HG03025 (cell line): Measurements from ENCODE around the gene CLEC4F.

Experiments
- ATAC-seq: cut with Tn5 transposase; IDR thresholded peaks from one replicate; pipeline ENCODE4 v1.9.1; 2021; ENCODE audit warnings: mild to moderate bottlenecking, moderate library complexity; ENCODE audit not compliant: unreplicated experiment, low FRiP score

The CLEC4F gene

GRCh38 chr2:70790136-70790828 is 30.1 kb downstream of the CLEC4F start, which contains the start of gene FIGLA:
Gene FIGLA (minus strand): TSS chr2:70790643. CDS start chr2:70790638, 5 bp downstream.
- ATAC-seq: no peak

DNA sequence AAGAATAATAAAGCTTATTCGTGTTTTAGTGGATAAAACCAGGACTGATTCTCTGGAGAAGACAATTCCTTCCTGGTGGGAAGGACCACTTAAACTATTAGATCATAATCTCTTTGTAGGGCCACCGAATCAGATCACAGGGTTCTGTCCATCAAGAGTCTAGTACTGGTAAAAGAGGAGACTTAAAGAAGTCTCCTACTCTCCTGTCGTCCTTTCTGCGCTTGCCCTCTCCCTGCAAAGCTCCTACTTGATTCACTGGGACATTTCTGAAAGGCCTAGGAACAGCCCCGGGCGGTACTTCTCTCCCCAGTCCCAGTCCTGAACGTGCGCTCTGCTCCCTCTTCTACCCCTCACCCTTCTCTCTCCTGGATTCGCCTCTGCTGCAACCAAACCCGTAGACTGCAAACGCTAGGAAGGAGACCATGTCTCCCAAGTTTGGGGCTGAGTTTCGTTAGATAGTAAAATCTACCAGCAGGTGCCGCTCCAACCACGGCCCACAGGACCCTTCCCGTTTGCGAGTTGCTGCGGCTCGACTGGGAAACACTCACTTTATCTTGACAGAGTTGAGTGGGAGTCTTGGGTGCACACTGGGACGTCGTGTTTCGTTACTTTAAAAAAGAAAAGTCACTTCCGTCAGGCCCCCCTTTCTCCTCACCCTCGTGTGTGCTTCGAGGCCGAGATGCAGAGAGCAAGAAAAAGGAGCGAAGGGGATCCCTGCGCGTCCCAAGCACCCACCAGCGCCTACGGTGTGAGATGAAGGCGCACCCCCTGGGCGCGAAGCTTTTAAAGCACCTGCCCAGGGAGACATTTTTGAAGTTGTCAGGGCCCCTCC is 30.9 kb downstream of the CLEC4F start:
- no peak for ATAC-seq

- ATAC-seq: no peak
Observed at GRCh38 chr2:70785137-70785911, 35.1 kb downstream of the CLEC4F start.

DNA sequence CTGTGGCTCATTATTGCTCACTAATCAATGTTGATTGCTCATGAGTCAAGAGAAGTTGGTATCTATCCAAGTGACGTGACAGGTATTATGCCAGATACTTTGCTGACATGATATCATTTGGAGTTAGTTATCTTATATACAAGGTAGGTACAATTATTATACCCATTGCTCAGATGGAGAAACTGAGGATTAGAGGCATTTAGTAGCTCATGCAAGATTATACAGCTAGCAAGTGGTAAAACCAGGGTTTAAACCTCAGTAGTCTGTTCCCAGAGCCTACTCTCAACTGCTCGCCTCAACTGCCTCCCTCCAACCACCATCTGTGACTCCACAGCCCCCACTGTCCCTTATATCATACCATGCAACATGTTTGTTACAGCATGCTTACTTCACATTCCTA is 36.1 kb downstream of the CLEC4F start:
- ATAC-seq: no peak

DNA sequence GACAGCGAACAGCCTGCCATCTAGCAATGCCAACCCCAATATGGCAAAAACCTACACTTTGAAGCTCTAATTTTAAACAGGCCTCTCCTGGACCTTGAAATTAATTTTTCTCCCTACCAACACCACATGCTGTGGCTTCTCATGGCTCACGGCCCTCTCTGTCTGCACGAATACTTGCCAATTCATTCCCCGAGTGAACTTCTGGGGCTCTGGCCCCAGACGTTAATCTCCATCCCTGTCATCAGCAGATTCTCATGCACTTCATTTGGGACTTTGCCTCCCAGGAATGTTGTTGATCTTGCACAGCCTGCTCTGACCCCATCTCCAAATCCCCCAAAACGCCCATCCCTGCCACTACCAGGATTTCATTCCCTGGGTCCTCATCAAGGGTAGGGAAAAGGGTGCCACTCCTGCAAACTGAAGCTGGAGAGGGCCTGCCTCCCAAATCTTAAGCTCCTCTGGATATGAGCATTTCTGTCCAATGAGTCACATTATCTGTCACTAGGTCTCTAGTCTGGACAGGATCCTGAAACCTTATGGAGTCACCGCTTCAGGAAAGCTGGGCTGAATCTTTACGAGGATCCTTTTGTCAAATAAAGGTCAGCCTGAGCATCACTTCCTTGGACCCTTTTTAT is 40.4 kb downstream of the CLEC4F start:
- no peak for ATAC-seq

DNA sequence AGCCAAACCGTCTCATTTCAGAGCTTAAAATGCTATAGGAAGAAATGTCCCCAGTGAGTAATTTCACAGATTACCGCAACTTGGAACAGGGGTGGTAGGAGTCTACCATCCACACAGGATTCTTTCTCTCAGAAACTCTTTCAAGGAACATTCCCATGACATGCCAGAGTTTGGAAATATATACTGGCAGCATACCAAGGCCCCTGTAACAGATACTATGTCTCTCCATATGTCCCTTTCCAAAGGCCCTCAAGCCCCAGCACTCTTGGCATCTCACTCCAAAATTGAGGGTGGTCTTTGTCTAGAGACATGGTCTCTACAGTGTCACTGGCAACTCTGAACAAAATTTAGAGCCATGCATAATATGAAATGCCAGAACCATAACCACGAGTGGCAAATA is 40.9 kb downstream of the CLEC4F start:
- ATAC-seq: no peak

- ATAC-seq: no peak
Observed at GRCh38 chr2:70778676-70779075, 41.7 kb downstream of the CLEC4F start.

- no peak for ATAC-seq
Observed at GRCh38 chr2:70777450-70777849, 42.9 kb downstream of the CLEC4F start.

- no peak for ATAC-seq
Observed at GRCh38 chr2:70776266-70776665, 44.1 kb downstream of the CLEC4F start.

DNA sequence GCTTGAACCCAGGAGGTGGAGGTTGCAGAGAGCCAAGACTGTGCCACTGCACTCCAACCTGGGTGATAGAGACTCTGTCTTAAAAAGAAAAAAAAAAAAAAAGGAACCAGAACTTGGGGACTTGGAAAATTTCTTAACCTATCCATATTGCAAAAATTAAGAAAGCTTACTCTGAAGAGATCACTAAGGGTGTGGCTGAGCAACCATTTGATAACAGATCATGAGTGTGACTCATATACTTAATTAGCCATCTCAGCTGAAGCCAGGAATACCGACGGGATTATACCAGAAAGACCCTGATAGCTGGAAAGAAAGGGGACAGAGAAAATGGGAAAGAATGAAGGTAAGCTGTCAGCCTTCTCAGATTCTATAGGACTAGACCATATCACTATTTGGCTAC is 45.3 kb downstream of the CLEC4F start:
- no peak for ATAC-seq

DNA sequence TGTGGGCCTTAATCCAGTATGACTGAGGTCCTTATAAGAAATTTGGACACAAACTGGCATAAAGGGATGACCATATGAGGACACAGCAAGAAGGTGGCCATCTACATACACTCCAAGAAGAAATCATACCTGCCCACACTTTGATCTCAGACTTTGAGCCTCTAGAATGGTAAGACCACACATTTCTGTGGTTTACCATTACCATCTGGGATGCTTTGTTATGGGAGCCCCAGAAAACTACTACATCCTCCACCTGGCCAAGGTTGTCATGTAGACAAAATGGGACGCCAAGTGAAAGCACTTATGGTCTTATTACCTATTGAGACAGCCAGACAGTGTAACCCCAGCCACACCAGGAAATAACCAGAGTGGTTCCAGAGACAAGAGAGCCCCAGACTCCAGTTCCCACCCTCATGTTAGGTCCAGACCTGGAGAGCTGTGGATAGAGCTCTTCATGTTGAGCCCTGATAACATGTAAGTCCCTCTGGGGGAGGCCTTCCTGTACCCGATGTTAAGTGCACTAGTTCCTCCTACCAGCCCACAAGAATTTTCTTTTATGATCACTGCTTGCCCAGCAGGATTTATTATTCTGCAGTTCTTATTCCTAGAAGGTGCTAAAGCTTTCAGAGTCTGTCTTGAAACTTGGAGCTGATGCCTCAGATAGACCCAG is 47.8 kb downstream of the CLEC4F start:
- no peak for ATAC-seq

DNA sequence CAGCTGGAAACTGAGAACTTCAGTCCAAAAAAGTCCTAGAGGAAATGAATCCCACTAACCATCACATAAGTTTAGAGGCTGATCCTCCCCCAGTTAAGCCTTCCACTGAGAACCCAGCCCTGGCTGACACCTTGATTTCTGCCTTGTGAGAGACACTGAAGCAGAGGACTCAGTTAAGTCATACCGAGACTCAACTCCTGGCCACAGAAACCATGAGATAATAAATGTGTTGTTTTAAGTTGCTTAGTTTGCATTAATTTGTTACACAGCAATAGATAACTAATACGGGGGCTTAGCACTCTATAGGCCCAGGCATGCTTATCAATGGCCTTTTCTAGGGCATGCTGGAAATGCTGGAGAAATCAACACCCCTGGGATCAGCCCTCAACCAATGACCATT is 49.0 kb downstream of the CLEC4F start:
- no peak for ATAC-seq

GRCh38 chr2:70769450-70769849 is 50.9 kb downstream of the CLEC4F start:
- no peak for ATAC-seq

DNA sequence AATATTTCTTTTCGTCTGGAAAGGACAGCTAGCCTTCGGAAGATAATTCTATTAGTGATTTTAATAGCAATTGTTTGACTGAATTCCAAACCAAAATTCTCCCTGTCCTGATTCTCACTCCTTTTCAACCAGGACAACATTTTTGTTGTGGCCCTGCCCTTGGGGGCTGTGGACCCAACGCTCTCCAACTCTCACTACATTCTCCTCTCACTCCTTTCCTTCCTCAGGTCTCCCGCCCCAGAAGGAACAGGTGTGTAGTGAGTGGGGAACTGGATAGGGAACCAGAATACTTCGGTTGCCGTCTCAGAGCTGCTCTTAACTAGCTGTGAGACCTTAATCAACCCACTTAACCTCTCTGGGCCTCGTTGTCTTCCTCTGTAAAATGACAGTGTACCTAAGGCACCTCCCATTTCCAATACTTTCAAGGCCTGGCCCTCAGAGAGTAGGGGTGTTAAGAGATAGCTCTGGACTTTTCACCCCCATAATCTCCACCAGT is 51.8 kb downstream of the CLEC4F start:
- ATAC-seq: no peak

GRCh38 chr2:70767699-70768589 is 52.5 kb downstream of the CLEC4F start, which contains the start of gene ADD2:
Gene ADD2 (minus strand): TSS chr2:70768200. CDS start chr2:70706408, 61,792 bp downstream.
- ATAC-seq: no peak

DNA sequence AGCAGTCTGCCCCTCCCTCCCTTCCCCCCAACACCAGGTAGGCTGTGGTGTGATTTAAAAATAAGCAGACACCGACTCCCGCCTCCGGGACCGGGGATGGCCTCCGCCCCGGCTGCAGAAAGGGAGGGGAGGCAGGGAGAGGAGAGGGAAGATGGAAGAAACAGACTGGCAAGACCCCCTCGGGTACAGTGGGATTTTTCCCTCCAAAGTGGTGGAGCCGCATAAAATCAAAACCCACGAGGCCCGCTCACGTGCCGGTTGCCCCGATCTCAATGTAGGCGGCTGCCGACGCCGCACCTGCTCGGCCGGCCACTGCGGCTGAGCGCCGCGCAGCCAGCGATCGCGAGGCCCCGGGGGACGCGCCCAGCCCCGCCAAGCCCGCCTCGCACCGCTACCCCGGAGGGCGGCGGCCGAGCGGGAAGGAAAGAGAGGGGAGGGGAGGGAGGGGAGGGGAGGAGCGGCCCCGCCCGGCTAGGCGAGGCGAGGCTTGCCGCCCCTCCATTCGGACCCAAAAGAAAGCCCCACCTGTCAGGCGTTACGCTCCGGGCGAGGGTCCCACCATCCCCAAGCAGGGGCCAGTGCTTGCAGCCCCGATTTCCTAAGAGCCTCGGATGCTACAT is 53.2 kb downstream of the CLEC4F start:
- ATAC-seq: no peak

GRCh38 chr2:70766357-70767078 is 53.9 kb downstream of the CLEC4F start:
- no peak for ATAC-seq

DNA sequence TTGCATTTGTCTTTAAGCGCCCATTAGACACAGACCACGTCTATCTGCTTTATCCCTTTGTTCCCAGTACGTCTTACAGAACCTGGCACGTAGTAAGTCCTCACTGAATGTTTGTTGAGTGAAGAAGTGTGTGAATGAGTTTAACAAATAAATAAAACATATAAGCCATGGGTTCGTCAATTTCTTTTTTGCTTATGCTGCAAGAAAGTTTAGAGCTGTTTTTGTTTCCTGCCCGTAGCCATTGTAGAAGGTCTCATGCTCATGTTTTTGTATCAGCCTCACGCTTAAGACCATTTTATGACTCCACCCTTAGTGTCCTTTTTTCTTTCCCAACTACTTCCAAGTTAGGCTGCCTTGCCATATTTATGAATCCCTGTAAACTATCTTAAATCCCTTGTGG is 54.9 kb downstream of the CLEC4F start:
- ATAC-seq: no peak
